NCI-H2171 treated with DMSO at 0.1 percent for 48 hours (cell line): ENCODE data around the gene RAMP3.
"Not testable (repeated sequence)": the region's sequence is repeated elsewhere in the genome, so short reads cannot be mapped to it uniquely, and the experiment has no call there.

Experiments
- DNase-seq: peaks from one replicate; lab custom pipeline; 2025; lab: John Stamatoyannopoulos, UW

RAMP3 gene

GRCh38 chr7:45157286-45157652 lies 322 bp upstream of the RAMP3 start:
- DNase-seq = no peak

GRCh38 chr7:45158471-45158870 lies 880 bp downstream of the RAMP3 start:
- no peak for DNase-seq

- no peak for DNase-seq
Measured at GRCh38 chr7:45159296-45159695, 1.7 kb downstream of the RAMP3 start.

GRCh38 chr7:45160417-45160881 lies 2.9 kb downstream of the RAMP3 start:
- no peak for DNase-seq

- DNase-seq = no peak
Measured at GRCh38 chr7:45161138-45161537, 3.5 kb downstream of the RAMP3 start.

GRCh38 chr7:45161842-45162241 lies 4.3 kb downstream of the RAMP3 start:
- no peak for DNase-seq

- DNase-seq = no peak
Measured at GRCh38 chr7:45162311-45162845, 4.8 kb downstream of the RAMP3 start.

GRCh38 chr7:45162943-45163691 lies 5.5 kb downstream of the RAMP3 start:
- DNase-seq = no peak

GRCh38 chr7:45163692-45164052 lies 6.1 kb downstream of the RAMP3 start:
- DNase-seq = no peak

- not testable (repeated sequence) for DNase-seq
Measured at GRCh38 chr7:45164271-45164670, 6.7 kb downstream of the RAMP3 start.

GRCh38 chr7:45165857-45166256 lies 8.3 kb downstream of the RAMP3 start:
- no peak for DNase-seq

- no peak for DNase-seq
Measured at GRCh38 chr7:45171946-45172345, 14.4 kb downstream of the RAMP3 start.

- DNase-seq = no peak
Measured at GRCh38 chr7:45173596-45174327, 16.2 kb downstream of the RAMP3 start.

- no peak for DNase-seq
Measured at GRCh38 chr7:45174328-45174610, 16.7 kb downstream of the RAMP3 start.

- DNase-seq = no peak
Measured at GRCh38 chr7:45174966-45175765, 17.6 kb downstream of the RAMP3 start.

GRCh38 chr7:45176091-45176490 lies 18.5 kb downstream of the RAMP3 start:
- DNase-seq = no peak

GRCh38 chr7:45176886-45177731 lies 19.5 kb downstream of the RAMP3 start:
- DNase-seq = no peak

- DNase-seq = no peak
Measured at GRCh38 chr7:45177801-45178200, 20.2 kb downstream of the RAMP3 start.

GRCh38 chr7:45178241-45179225 lies 20.9 kb downstream of the RAMP3 start:
- DNase-seq = no peak

GRCh38 chr7:45179666-45180065 lies 22.1 kb downstream of the RAMP3 start:
- no peak for DNase-seq
